K562 (cell line): Measurements from ENCODE around the gene PANX1. TPM values are rescaled to one million over a fixed set of nuclear protein-coding genes. Genes with fewer than 3 reads are reported as not detected.

Experiments
- ATAC-seq: fragments of 200-7000 bp; cut with Tn5 transposase; 3 replicates; pipeline ENCODE4 v1.9.1; 2020; ENCODE audit warnings: moderate library complexity
- BruUV-seq: library from RNA; stranded (reverse); fragments of 400-500 nt; replicated peaks from 2 replicates; lab custom pipeline; 2021; lab: Mats Ljungman, UMichigan
- CTCF ChIA-PET: fragments of 300-600 bp; formaldehyde crosslinking; extraction: SDS; loops from one replicate; lab custom pipeline; 2021; ENCODE audit warnings: low intra/inter-chr PET ratio; lab: Yijun Ruan, JAX
- POLR2A ChIA-PET: fragments of 300-600, 350-650 bp; sonication (Branson Sonifier 250); formaldehyde crosslinking; extraction: SDS; loops from one replicate; lab custom pipeline; 2021; ENCODE audit warnings: antibody characterized with exemption, inconsistent platforms; lab: Yijun Ruan, JAX
- DNase-seq, 4 experiments: peaks; one replicate each; pipeline versions ENCODE4 v3.0.0 to v3.0.0-alpha.2; 2011 to 2018; ENCODE audit warnings: low spot score in 3 of 4, mixed read lengths in 3 of 4; ENCODE audit errors: extremely low read depth in 1 of 4
- FAIRE-seq: peaks from 2 replicates; lab custom pipeline; 2011; peaks lifted over from hg19 to GRCh38; lab: Jason Lieb, UNC
- H2AFZ ChIP-seq: 2 replicates; pipeline ENCODE4 v1.6.0; 2011; ENCODE audit warnings: low read depth, low read length, control low read depth, inconsistent platforms
- H3K27ac ChIP-seq: fragments of 200-600 bp; 3 replicates; pipeline ENCODE4 v1.8.0; 2011; ENCODE audit warnings: low read depth, mild to moderate bottlenecking, control low read depth, inconsistent platforms, low read length, moderate library complexity, mixed read lengths; ENCODE audit errors: extremely low read depth
- H3K27me3 ChIP-seq, 2 experiments: fragments of 300-600 bp in 1 of 2; 2 replicates in 1 of 2; 3 replicates in 1 of 2; pipeline versions ENCODE4 v1.6.0 to v1.8.0; 2011; ENCODE audit warnings: inconsistent platforms in 2 of 2, low read length in 2 of 2, mild to moderate bottlenecking in 1 of 2, mixed read lengths in 1 of 2, moderate library complexity in 1 of 2; ENCODE audit not compliant: control insufficient read depth in 2 of 2, insufficient read depth in 2 of 2
- H3K36me3 ChIP-seq: fragments of 300-600 bp; 3 replicates; pipeline ENCODE4 v1.8.0; 2011; ENCODE audit warnings: mild to moderate bottlenecking, low read length, inconsistent platforms; ENCODE audit not compliant: control insufficient read depth, insufficient read depth
- H3K4me1 ChIP-seq, 2 experiments: fragments of 200-600 bp in 1 of 2; replicated peaks in 1 of 2; 2 replicates in 1 of 2; 3 replicates in 1 of 2; pipeline versions ENCODE4 v1.5.1 to v1.8.0; 2011; ENCODE audit warnings: inconsistent platforms in 2 of 2, low read length in 2 of 2, mild to moderate bottlenecking in 1 of 2, mixed read lengths in 1 of 2, moderate library complexity in 1 of 2; ENCODE audit not compliant: control insufficient read depth in 2 of 2, insufficient read depth in 2 of 2
- H3K4me2 ChIP-seq: 2 replicates; pipeline ENCODE4 v1.6.1; 2011; ENCODE audit warnings: low read length, control low read depth, inconsistent platforms, mixed read lengths; ENCODE audit not compliant: insufficient read depth
- H3K4me3 ChIP-seq: fragments of 200-600 bp; sonication (generic), shearing (Covaris generic); 2 replicates; pipeline ENCODE4 v1.5.1; 2016; ENCODE audit warnings: control low read depth, inconsistent platforms
- H3K79me2 ChIP-seq: fragments of 200-600 bp; 3 replicates; pipeline ENCODE4 v1.8.0; 2011; ENCODE audit warnings: low read length, inconsistent platforms; ENCODE audit not compliant: control insufficient read depth, insufficient read depth
- H3K9ac ChIP-seq, 2 experiments: 2 replicates each; pipeline versions ENCODE4 v1.6.0 to v1.6.1; 2011; ENCODE audit warnings: low read depth in 2 of 2, low read length in 2 of 2, control low read depth in 1 of 2, inconsistent platforms in 1 of 2, mild to moderate bottlenecking in 1 of 2, mixed read lengths in 1 of 2; ENCODE audit not compliant: insufficient read depth in 1 of 2
- H3K9me1 ChIP-seq: one replicate; pipeline ENCODE4 v1.6.0; 2011; ENCODE audit warnings: inconsistent platforms, mild to moderate bottlenecking, low read length, moderate library complexity; ENCODE audit not compliant: control insufficient read depth, insufficient read depth
- H3K9me3 ChIP-seq: replicated peaks from 2 replicates; pipeline ENCODE4 v1.5.1; 2011; ENCODE audit warnings: low read depth, low read length, inconsistent platforms; ENCODE audit not compliant: control insufficient read depth, insufficient read depth
- H4K20me1 ChIP-seq: replicated peaks from 2 replicates; pipeline ENCODE4 v1.6.1; 2011; ENCODE audit warnings: low read length, inconsistent platforms, mixed read lengths; ENCODE audit not compliant: control insufficient read depth, insufficient read depth
- CTCF ChIP-seq, 3 experiments: IDR thresholded peaks in 2 of 3; conservative IDR thresholded peaks in 1 of 3; 2 replicates each; pipeline ENCODE4 v1.5.1; 2011 to 2012; ENCODE audit warnings: low read length in 3 of 3, mild to moderate bottlenecking in 3 of 3, control low read depth in 2 of 3, improper control_type of control experiment in 1 of 3, inconsistent platforms in 1 of 3, low read depth in 1 of 3, mixed read lengths in 1 of 3, moderate library complexity in 1 of 3; ENCODE audit not compliant: insufficient read depth in 2 of 3
- KAT2B ChIP-seq: IDR thresholded peaks from one replicate; pipeline ENCODE4 v1.6.1; 2012; ENCODE audit warnings: low read depth, mild to moderate bottlenecking, control low read depth, inconsistent platforms, low read length, moderate library complexity
- MECOM ChIP-seq: fragments of 250-450 bp; sonication (Bioruptor Pico); IDR thresholded peaks from 2 replicates; pipeline ENCODE4 v1.8.0; 2022; ENCODE audit warnings: inconsistent platforms
- POU5F1 ChIP-seq: fragments of 150-350 bp; IDR thresholded peaks from 2 replicates; pipeline ENCODE4 v1.6.1; 2014; ENCODE audit warnings: borderline replicate concordance, low read length, low read depth, mild to moderate bottlenecking; ENCODE audit not compliant: partially characterized antibody
- RFX1 ChIP-seq: fragments of 450-650 bp; IDR thresholded peaks from 2 replicates; pipeline ENCODE4 v1.6.1; 2016; ENCODE audit warnings: mild to moderate bottlenecking, moderate library complexity
- TFE3 ChIP-seq: fragments of 450-650 bp; formaldehyde crosslinking; IDR thresholded peaks from 2 replicates; pipeline ENCODE4 v1.4.0; 2020; ENCODE audit warnings: mild to moderate bottlenecking, mixed read lengths
- WGBS: fragments of 100-300 bp; shearing (Covaris generic); methylation state at CpG from one replicate; pipeline ENCODE4 v1.1.6; 2016; ENCODE audit warnings: low coverage, mixed read lengths; ENCODE audit not compliant: insufficient coverage; ENCODE audit errors: missing lambda C conversion rate; 5-methylcytosine and 5-hydroxymethylcytosine counted together
- in situ Hi-C: fragments of 300-500 bp; cut with MboI; formaldehyde crosslinking; loops from 4 replicates; pipeline ENCODE4 v1.15.0; 2018; ENCODE audit warnings: inconsistent platforms, mixed read lengths
- intact Hi-C: fragments of 100-400 bp; cut with micrococcal nuclease; formaldehyde crosslinking; loops from 2 replicates; pipeline ENCODE4 v1.14.2; 2022
- polyA plus RNA-seq, 8 experiments: library from polyadenylated mRNA; depleted of rRNA in 4 of 8; stranded (reverse) in 5 of 8; unstranded in 3 of 8; fragments of >200 nt; fragmentation: Nextera tagmentation in 2 of 8; fragmentation: Illumina TruSeq in 1 of 8; extraction: Ambion mirVana in 2 of 8; extraction: Trizol in 1 of 8; gene quantifications; 2 replicates each; pipeline versions ENCODE4 v1.2.1 to v1.2.3, GENCODE V29; 2011 to 2014; ENCODE audit warnings: inconsistent platforms in 1 of 8, missing spikeins in 1 of 8
- total RNA-seq, 7 experiments: library from RNA; depleted of rRNA in 6 of 7; stranded (reverse); fragments of >200 nt in 6 of 7; fragmentation: Illumina TruSeq in 2 of 7; extraction: Trizol in 2 of 7; gene quantifications; 2 replicates each; pipeline versions ENCODE4 v1.2.1 to v1.2.3, GENCODE V29; 2011 to 2021; ENCODE audit warnings: low replicate concordance in 1 of 7

Gene PANX1
- total and polyA plus RNA-seq, 9 of the 15 experiments (the other 6 are each of a cell fraction or from before 2014, with no cell fraction given) = 1.9 to 14.8 (median 10.1) TPM

GRCh38 chr11:94134651-94135512, 6.2 kb downstream of the PANX1 start (continued):
- TF ChIP-seq TFE3 (CRISPR knock-in tag) = no peak
- no peak for TF ChIP-seq POU5F1
- TF ChIP-seq CTCF (IDR thresholded peaks at IDR 0.05 in 2 of 3, conservative IDR thresholded peaks at IDR 0.05 in 1 of 3; ENCODE audit: insufficient read depth in 2 of 3, low read depth in 1 of 3, low read length in 3 of 3) = no peak
- no peak for TF ChIP-seq MECOM (CRISPR knock-in tag)

GRCh38 chr11:94139416-94139815, 10.8 kb downstream of the PANX1 start:
- POLR2A ChIA-PET = interaction anchor here (1.0 kb wide), 1 partner anchor 11 kb away, joined by 4 read pairs; the partner anchor contains the start of gene PANX1
- no peak overlapping the region for H2AFZ ChIP-seq
- no peak overlapping the region for H3K4me3 ChIP-seq
- H3K4me1 ChIP-seq = peaks cover 30 to 44% of the 10 kb centered on the region in 2 experiments
- whole genome bisulfite sequencing = 85% methylated on average over 4 of the region's 4 CpGs
- CTCF ChIA-PET = no interaction called here
- in situ Hi-C loops = no loop called here
- DNase-seq = peak in 1 of 4 experiments; percentile 27
- H3K79me2 ChIP-seq = peaks cover 86% of the 10 kb centered on the region
- H4K20me1 ChIP-seq = 0 out of 2 replicates have a peak, but pooled peaks cover 6% of the 10 kb centered on the region
- H3K27me3 ChIP-seq = no peaks in the 10 kb centered on the region
- no peak overlapping the region for H3K4me2 ChIP-seq
- ATAC-seq = no peak
- intact Hi-C loops = no loop called here
- no peak overlapping the region for H3K9ac ChIP-seq
- H3K9me1 ChIP-seq = no peaks in the 10 kb centered on the region
- BruUV-seq = no TSS peak
- H3K36me3 ChIP-seq = no peaks in the 10 kb centered on the region; the same call in 2 of the 3 replicates
- peak; percentile 65; the same call in 1 of the 2 replicates for TF ChIP-seq RFX1
- no peak for TF ChIP-seq KAT2B
- no peak overlapping the region for H3K27ac ChIP-seq
- H3K9me3 ChIP-seq = no peaks in the 10 kb centered on the region
- FAIRE-seq = no peak
